Upper lobe of left lung (tissue), 6 donors: ENCODE measurements around the gene SNX24. TPM values are rescaled to one million over a fixed set of nuclear protein-coding genes. Genes with fewer than 3 reads are reported as not detected.

Experiments
- ATAC-seq, 2 donors: fragments of 200-7000 bp; cut with Tn5 transposase; one replicate each; pipeline ENCODE4 v1.9.1; 2022; ENCODE audit warnings: mild to moderate bottlenecking in 2 of 2, moderate library complexity in 2 of 2; ENCODE audit not compliant: low FRiP score in 2 of 2
- DNase-seq, 2 donors: peaks; one replicate each; pipeline ENCODE4 v3.0.0-alpha.2; 2019 to 2020
- H3K27ac ChIP-seq, 4 donors: fragments of 200-600 bp; sonication (generic); one replicate each; pipeline ENCODE4 v1.5.1; 2016 to 2019
- H3K27me3 ChIP-seq, 4 donors: fragments of 200-600 bp; sonication (generic); one replicate each; pipeline ENCODE4 v1.5.1; 2017 to 2019
- H3K36me3 ChIP-seq, 4 donors: fragments of 200-600 bp; sonication (generic); one replicate each; pipeline ENCODE4 v1.5.1; 2016 to 2019
- H3K4me1 ChIP-seq, 4 donors: fragments of 200-600 bp; sonication (generic); one replicate each; pipeline ENCODE4 v1.5.1; 2018 to 2019
- H3K4me3 ChIP-seq, 4 donors: fragments of 200-600 bp; sonication (generic); one replicate each; pipeline ENCODE4 v1.5.1; 2017 to 2019; ENCODE audit warnings: mild to moderate bottlenecking in 2 of 4, moderate library complexity in 1 of 4
- H3K9me3 ChIP-seq, 4 donors: fragments of 200-600 bp; sonication (generic); one replicate each; pipeline ENCODE4 v1.5.1; 2018 to 2019
- EP300 ChIP-seq, 4 donors: sonication (generic); formaldehyde crosslinking; IDR thresholded peaks; one replicate each; pipeline ENCODE4 v1.5.1; 2017; ENCODE audit warnings: antibody characterized with exemption in 4 of 4, control low read depth in 2 of 4
- POLR2A ChIP-seq, 4 donors: fragments of 450-650 bp; IDR thresholded peaks; one replicate each; pipeline ENCODE4 v1.5.1; 2016 to 2017; ENCODE audit warnings: antibody characterized with exemption in 4 of 4, mild to moderate bottlenecking in 2 of 4
- POLR2AphosphoS5 ChIP-seq, 2 donors: sonication (generic); formaldehyde crosslinking; IDR thresholded peaks; one replicate each; pipeline ENCODE4 v1.5.1; 2017; ENCODE audit warnings: antibody characterized with exemption in 2 of 2
- WGBS, 2 donors: methylation state at CpG; one replicate each; pipeline ENCODE4 v1.1.5; 2017 to 2018; 5-methylcytosine and 5-hydroxymethylcytosine counted together
- total RNA-seq, 6 donors: library from RNA; depleted of rRNA in 4 of 6; stranded (reverse); fragments of >200 nt in 4 of 6; gene quantifications; one replicate each; pipeline versions ENCODE4 v1.1.0 to v1.2.1, GENCODE V29; 2016 to 2021
- TF ChIP-seq, protein P1 (sequence below), 6 experiments: fragments of 450-650 bp in 4 of 6; fragments of 200-600 bp in 2 of 6; sonication (generic) in 2 of 6; IDR thresholded peaks; one replicate each; pipeline ENCODE4 v1.5.1; 2016 to 2019; ENCODE audit warnings: antibody characterized with exemption in 6 of 6
- donor health status: DM: no; HTN: no; CAD: no; lungs with moderate emphysema.
- donor health status: DM: no; HTN: yes; CAD: no; lungs with severe emphysema.

The SNX24 gene
- total RNA-seq, 6 donors from 2014 or later: 24.2 to 61.8 (median 35.6) TPM

DNA sequence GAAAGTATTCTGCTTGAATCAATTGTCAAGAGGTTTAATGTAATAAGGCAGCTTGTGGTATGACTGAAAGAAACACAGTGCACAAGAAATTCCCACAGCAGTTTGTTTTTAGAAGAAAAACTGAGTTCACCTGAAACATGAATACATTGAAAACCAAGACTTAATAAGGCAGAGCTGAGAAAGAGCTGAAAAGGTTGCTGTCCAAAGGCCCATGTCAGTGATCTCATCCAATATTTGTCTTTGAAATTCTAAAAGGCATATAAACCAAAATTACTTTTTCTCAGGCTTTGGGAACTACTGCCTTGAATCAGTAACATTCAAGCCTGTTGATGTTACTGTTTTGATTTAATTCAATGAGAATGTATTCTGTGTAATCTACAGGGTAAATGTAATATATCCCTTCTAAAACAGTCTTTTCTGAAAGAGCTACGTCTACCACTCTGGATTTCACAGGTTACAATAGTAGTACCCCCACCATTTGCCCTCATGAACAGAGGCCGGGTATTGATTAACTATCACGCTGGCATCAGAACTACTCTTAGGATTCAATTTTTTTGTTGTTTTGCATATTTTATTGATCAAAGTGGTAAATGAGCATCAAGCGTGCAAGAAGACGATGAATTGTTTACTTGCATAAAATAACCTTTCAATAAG lies 133.4 kb downstream of the SNX24 start:
- Histone ChIP-seq H3K27ac (no peak overlapping the region), H3K4me1 (no peaks in the 10 kb centered on the region), H3K27me3 (no peaks in the 10 kb centered on the region), H3K4me3 (no peak overlapping the region), H3K36me3 (no peaks in the 10 kb centered on the region), H3K9me3 (no peaks in the 10 kb centered on the region)
- ATAC-seq (no peak), DNase-seq (no peak)
- WGBS, 2 donors: 76 to 95% methylated on average over 5 of the region's 5 CpGs
- TF ChIP-seq POLR2A (IDR thresholded peaks at IDR 0.05) (no peak), POLR2AphosphoS5 (IDR thresholded peaks at IDR 0.05) (no peak), EP300 (IDR thresholded peaks at IDR 0.05) (no peak)
- TF ChIP-seq, protein P1, sequence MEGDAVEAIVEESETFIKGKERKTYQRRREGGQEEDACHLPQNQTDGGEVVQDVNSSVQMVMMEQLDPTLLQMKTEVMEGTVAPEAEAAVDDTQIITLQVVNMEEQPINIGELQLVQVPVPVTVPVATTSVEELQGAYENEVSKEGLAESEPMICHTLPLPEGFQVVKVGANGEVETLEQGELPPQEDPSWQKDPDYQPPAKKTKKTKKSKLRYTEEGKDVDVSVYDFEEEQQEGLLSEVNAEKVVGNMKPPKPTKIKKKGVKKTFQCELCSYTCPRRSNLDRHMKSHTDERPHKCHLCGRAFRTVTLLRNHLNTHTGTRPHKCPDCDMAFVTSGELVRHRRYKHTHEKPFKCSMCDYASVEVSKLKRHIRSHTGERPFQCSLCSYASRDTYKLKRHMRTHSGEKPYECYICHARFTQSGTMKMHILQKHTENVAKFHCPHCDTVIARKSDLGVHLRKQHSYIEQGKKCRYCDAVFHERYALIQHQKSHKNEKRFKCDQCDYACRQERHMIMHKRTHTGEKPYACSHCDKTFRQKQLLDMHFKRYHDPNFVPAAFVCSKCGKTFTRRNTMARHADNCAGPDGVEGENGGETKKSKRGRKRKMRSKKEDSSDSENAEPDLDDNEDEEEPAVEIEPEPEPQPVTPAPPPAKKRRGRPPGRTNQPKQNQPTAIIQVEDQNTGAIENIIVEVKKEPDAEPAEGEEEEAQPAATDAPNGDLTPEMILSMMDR (IDR thresholded peaks at IDR 0.05): no peak

DNA sequence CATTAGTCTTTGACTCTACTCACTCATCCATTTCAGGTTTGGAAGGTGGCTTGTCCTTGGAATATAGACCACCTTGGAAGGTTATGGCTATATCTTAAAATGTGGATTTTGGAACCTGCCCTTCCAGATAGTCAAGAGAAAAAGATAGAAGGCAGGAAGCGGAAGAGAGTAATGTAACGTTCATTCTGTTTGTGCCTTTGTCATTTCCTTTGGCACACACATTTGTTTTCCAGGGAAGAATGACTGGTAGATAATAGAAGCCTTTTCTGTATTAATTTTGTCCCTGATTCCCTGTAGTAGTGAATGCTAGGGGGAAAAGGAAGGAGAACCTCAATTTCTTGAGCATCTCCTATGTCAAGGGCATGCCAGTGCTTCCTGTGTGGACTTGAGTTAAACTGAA lies 136.4 kb downstream of the SNX24 start:
- Histone ChIP-seq H3K36me3 (no peaks in the 10 kb centered on the region), H3K27ac (no peak overlapping the region), H3K4me3 (no peak overlapping the region), H3K9me3 (no peaks in the 10 kb centered on the region), H3K4me1 (no peaks in the 10 kb centered on the region), H3K27me3 (no peaks in the 10 kb centered on the region)
- TF ChIP-seq POLR2AphosphoS5 (IDR thresholded peaks at IDR 0.05) (no peak), EP300 (IDR thresholded peaks at IDR 0.05) (no peak), POLR2A (IDR thresholded peaks at IDR 0.05) (no peak)
- TF ChIP-seq, protein P1 (IDR thresholded peaks at IDR 0.05): no peak
- no peak for DNase-seq
- ATAC-seq: no peak
- WGBS, 2 donors: 71 to 78% methylated on average over 2 of the region's 2 CpGs

DNA sequence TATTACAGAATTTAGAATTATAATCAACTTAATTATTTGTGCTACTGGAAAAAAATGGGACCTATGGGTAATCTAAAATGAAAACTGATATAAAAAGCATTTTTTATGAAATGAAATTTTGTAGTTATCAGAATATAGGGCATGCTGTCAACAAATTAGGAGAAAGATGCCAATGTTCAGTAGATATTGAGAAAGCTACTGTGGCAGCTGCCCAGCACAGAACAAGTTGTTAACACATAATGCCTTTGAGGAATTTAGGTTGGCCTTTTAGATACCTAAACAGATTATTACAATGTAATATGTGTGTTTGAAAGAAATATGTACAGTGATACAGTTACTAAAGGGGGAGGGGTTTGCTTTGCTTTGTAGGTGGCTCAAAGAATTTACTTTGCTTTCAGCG lies 137.0 kb downstream of the SNX24 start:
- Histone ChIP-seq H3K27me3 (no peaks in the 10 kb centered on the region), H3K27ac (no peak overlapping the region), H3K4me1 (no peaks in the 10 kb centered on the region), H3K36me3 (no peaks in the 10 kb centered on the region), H3K4me3 (no peak overlapping the region), H3K9me3 (no peaks in the 10 kb centered on the region)
- ATAC-seq (no peak), DNase-seq (no peak)
- TF ChIP-seq EP300 (IDR thresholded peaks at IDR 0.05) (no peak), POLR2A (IDR thresholded peaks at IDR 0.05) (no peak), POLR2AphosphoS5 (IDR thresholded peaks at IDR 0.05) (no peak)
- TF ChIP-seq, protein P1 (IDR thresholded peaks at IDR 0.05): no peak
- WGBS, 2 donors: 0% methylated on average over 1 of the region's 1 CpG

DNA sequence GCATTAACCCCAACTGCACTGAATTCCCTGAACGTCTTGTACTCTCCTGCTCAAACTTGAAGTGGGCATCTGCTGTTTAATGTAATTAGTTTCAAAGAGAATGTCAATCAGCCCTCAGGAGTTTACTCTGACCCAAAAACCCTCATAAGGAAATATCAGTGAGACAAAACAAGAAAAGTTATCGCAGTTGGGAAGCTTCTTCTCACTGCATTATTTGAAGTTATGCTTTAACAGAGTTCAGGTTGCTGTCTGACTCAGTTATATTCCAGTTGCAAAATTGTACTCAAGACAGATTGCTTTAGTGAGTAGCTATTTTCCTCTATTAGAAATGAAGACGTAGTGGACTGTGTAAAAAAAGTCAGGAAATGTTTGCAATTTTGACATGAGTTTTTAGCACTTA lies 139.0 kb downstream of the SNX24 start:
- Histone ChIP-seq H3K4me3 (no peak overlapping the region), H3K27me3 (no peaks in the 10 kb centered on the region), H3K36me3 (no peaks in the 10 kb centered on the region), H3K9me3 (no peaks in the 10 kb centered on the region), H3K4me1 (no peaks in the 10 kb centered on the region), H3K27ac (no peak overlapping the region)
- 89 to 95% methylated on average over 3 of the region's 3 CpGs for WGBS, 2 donors
- DNase-seq (no peak), ATAC-seq (no peak)
- TF ChIP-seq, protein P1 (IDR thresholded peaks at IDR 0.05): no peak
- TF ChIP-seq POLR2A (IDR thresholded peaks at IDR 0.05) (no peak), EP300 (IDR thresholded peaks at IDR 0.05) (no peak), POLR2AphosphoS5 (IDR thresholded peaks at IDR 0.05) (no peak)
